Left kidney (tissue), 8 donors: Measurements from ENCODE around the gene ZNF677. TPM values are rescaled to one million over a fixed set of nuclear protein-coding genes. Genes with fewer than 3 reads are reported as not detected.
"Not testable (repeated sequence)": the region's sequence is repeated elsewhere in the genome, so short reads cannot be mapped to it uniquely, and the experiment has no call there.

Source experiments
- DNase-seq: peaks from one replicate; pipeline ENCODE4 v3.0.0-alpha.2; 2013
- long read RNA-seq, 8 donors: transcript quantifications; one replicate each; lab custom pipeline, GENCODE V29; 2026
- polyA plus RNA-seq: library from polyadenylated mRNA; unstranded; fragments of 120-200 nt; gene quantifications from one replicate; pipeline ENCODE4 v1.2.1, GENCODE V29; 2013; ENCODE audit not compliant: insufficient read length

ZNF677 gene
- polyA plus RNA-seq, result 64.3 TPM
- long read RNA-seq, donor 1, transcript ZNF677-202 (1 exons, 1,801 nt), result minor isoform, 8 of 29 reads
- long read RNA-seq, donor 1, transcript ZNF677-209 (1 exons, 3,207 nt), result major isoform, 12 of 29 reads
- long read RNA-seq, donor 1, partial matches to known transcripts, result 0 of 29 reads
- long read RNA-seq, donor 1, other reads (novel, unspliced or antisense), result 0 of 29 reads
- long read RNA-seq, donor 2, transcript ZNF677-209 (1 exons, 3,207 nt), result major isoform, 18 of 28 reads
- long read RNA-seq, donor 2, transcript ZNF677-202 (1 exons, 1,801 nt), result minor isoform, 6 of 28 reads
- long read RNA-seq, donor 2, partial matches to known transcripts, result 0 of 28 reads
- long read RNA-seq, donor 2, other reads (novel, unspliced or antisense), result 0 of 28 reads
- long read RNA-seq, donor 3, transcript ZNF677-209 (1 exons, 3,207 nt), result major isoform, 13 of 21 reads
- long read RNA-seq, donor 3, transcript ZNF677-202 (1 exons, 1,801 nt), result minor isoform, 6 of 21 reads
- long read RNA-seq, donor 3, partial matches to known transcripts, result 0 of 21 reads
- long read RNA-seq, donor 3, other reads (novel, unspliced or antisense), result 0 of 21 reads
- long read RNA-seq, donor 4, partial matches to known transcripts, result 0 of 3 reads
- long read RNA-seq, donor 4, other reads (novel, unspliced or antisense), result 0 of 3 reads
- long read RNA-seq, donor 5, transcript ZNF677-209 (1 exons, 3,207 nt), result major isoform, 10 of 20 reads
- long read RNA-seq, donor 5, partial matches to known transcripts, result 0 of 20 reads
- long read RNA-seq, donor 5, other reads (novel, unspliced or antisense), result 0 of 20 reads
- long read RNA-seq, donor 6, transcript ZNF677-209 (1 exons, 3,207 nt), result major isoform, 12 of 27 reads
- long read RNA-seq, donor 6, transcript ZNF677-202 (1 exons, 1,801 nt), result minor isoform, 7 of 27 reads
- long read RNA-seq, donor 6, partial matches to known transcripts, result 0 of 27 reads
- long read RNA-seq, donor 6, other reads (novel, unspliced or antisense), result 0 of 27 reads
- long read RNA-seq, donor 7, transcript ZNF677-209 (1 exons, 3,207 nt), result major isoform, 20 of 34 reads
- long read RNA-seq, donor 7, transcript ZNF677-202 (1 exons, 1,801 nt), result minor isoform, 7 of 34 reads
- long read RNA-seq, donor 7, partial matches to known transcripts, result 0 of 34 reads
- long read RNA-seq, donor 7, other reads (novel, unspliced or antisense), result 0 of 34 reads
- long read RNA-seq, donor 8, transcript ZNF677-209 (1 exons, 3,207 nt), result major isoform, 11 of 16 reads
- long read RNA-seq, donor 8, partial matches to known transcripts, result 0 of 16 reads
- long read RNA-seq, donor 8, other reads (novel, unspliced or antisense), result 0 of 16 reads

- peak; percentile 69 for DNase-seq
Observed at GRCh38 chr19:53254411-53255341, at the start of gene ZNF677. ZNF677 (minus strand) TSS chr19:53254873; CDS start chr19:53251550, 3,323 bp downstream.

DNA sequence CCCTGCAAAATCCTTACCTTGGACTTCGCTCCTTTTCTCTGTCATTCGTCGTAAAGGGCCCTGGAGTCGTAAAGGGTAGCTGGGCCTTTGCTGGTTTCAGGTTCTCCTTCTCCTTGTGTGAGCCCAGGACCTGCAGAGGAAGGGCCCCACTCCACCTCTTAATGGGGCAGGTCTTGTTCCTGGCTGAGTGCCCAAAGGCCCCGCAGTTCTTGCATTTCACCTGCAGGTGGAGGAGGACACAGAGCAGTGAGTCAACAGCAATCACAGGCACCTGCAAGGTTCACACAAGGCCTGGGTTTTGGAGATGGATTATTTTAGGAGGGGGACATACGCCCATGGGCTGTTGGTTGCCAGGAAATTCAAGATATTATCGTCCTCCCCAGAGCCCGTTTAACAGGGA lies 46.7 kb upstream of the ZNF677 start:
- DNase-seq, result not testable (repeated sequence)

DNA sequence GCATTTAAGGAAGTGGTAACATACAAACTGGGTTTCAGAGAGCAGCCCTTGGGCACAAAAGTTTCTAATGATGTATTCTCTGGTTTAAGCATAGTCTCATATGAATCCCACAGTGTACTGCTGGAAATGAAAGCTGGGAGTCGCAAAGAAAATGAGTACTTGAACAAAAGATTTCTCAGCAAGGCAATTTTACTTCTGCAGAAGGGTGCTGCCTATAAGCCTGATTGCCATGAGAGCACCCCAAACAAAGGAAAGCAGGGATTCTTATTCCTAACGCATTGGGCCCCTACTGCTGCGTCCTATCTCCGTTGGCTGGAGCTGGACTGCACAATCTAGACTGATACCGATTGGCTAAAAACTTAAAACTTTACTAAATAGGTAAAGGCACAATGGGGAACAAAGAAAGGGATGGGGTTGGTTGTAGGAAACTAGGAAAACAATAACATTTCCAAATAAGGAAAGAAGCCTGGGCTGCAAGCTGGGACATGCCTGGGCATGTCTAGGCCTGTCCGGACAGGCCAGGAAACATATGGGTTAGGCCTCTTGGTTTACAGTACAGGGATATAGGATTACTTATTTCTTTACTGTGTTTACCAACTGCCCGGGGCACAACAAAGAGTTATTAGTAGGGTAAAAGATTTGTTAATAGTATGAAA lies 40.2 kb upstream of the ZNF677 start:
- no peak for DNase-seq

- no peak for DNase-seq
Observed at GRCh38 chr19:53290758-53291549, 36.3 kb upstream of the ZNF677 start.

GRCh38 chr19:53285087-53285486 lies 30.4 kb upstream of the ZNF677 start:
- no peak for DNase-seq

GRCh38 chr19:53281947-53282346 lies 27.3 kb upstream of the ZNF677 start:
- DNase-seq, result not testable (repeated sequence)

DNA sequence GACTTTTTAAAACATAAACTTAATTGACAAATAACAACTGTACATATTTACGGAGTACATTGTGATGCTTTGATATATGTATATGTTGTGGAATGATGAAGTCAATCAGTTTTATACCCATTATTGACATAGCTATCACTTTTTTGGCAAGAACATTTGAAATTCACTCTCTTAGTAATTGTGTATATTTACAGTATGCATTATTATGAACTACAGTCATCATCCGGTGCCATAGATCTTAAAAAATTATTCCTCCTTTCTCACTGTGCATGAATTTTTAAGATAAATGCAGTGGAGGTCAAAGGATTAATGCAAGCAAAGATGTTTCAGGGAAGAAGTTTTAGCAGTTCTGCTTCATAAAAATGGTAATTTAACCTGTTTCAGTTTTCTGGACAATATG lies 20.8 kb upstream of the ZNF677 start:
- no peak for DNase-seq

DNA sequence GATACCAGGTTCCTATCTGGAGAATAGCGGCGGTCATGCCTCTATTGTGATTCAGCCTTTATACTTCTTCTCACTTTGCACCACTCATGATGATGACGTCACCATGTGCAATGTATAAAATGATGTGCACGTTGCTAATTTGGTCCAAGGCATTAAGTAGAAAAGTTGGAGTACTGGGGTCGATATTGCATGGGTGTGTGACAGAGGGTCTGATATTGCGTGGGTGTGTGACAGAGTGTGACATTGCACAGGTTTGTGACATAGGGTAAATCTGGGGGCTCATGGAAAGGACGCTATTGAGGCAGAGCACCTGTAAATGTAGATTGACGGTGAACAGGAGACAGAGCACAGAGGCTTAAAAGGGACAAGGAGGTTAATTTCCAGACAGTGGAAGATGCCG lies 17.4 kb upstream of the ZNF677 start:
- no peak for DNase-seq

DNA sequence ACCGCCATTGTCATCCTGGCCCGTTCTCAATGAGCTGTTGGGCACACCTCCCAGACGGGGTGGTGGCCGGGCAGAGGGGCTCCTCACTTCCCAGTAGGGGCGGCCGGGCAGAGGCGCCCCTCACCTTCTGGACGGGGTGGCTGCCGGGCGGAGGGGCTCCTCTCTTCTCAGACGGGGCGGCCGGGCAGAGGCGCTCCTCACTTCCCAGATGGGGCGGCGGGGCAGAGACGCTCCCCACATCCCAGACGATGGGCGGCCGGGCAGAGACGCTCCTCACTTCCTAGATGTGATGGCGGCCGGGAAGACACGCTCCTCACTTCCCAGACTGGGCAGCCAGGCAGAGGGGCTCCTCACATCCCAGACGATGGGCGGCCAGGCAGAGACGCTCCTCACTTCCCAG lies 15.2 kb upstream of the ZNF677 start:
- not testable (repeated sequence) for DNase-seq

DNA sequence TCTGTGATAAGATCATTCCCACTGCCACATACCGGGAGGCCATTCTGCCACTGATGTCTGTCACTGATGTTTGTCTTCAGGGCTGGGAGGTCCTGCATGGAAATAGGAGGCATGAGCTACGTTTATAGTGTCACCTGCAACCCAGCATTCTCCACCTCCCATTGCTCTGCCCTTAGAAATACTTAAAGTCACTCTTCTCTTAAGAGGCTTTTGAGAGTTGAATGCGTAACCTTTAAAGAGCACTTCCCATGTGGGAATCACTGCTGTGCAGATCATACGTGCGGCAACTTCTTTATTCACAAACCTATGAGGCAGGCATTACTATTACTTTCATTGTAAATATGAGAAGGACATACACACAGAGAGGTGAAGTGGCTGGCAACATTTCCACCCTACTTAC lies 12.9 kb upstream of the ZNF677 start, which contains the start of gene VN1R4:
TSS of gene VN1R4 (minus strand) at position 101 of the 400 bp plus-strand sequence. CDS start at position 43, 58 bp downstream.
- DNase-seq, result not testable (repeated sequence)

- DNase-seq, result not testable (repeated sequence)
Observed at GRCh38 chr19:53257715-53258342, 3.2 kb upstream of the ZNF677 start, which contains the start of gene VN1R2. VN1R2 (plus strand) TSS chr19:53258292; CDS start chr19:53258376, 84 bp downstream.

DNA sequence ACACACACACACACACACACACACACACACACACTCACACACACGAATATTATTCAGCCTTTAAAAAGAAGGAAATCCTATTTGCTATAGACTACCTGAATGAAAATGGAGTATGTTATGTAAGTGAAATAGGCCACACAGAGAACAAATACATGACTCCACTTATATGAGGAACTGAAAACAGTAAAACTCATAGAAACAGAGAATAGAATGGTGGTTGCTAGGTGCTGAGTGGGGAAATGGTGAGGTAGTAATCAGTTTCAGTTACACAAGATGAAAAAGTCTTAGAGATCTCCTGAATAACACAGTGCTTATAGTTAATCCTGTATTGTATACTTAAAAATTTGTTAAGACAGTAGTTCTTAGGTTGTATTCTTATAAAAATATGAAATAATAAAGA lies 8.2 kb downstream of the ZNF677 start:
- no peak for DNase-seq

DNA sequence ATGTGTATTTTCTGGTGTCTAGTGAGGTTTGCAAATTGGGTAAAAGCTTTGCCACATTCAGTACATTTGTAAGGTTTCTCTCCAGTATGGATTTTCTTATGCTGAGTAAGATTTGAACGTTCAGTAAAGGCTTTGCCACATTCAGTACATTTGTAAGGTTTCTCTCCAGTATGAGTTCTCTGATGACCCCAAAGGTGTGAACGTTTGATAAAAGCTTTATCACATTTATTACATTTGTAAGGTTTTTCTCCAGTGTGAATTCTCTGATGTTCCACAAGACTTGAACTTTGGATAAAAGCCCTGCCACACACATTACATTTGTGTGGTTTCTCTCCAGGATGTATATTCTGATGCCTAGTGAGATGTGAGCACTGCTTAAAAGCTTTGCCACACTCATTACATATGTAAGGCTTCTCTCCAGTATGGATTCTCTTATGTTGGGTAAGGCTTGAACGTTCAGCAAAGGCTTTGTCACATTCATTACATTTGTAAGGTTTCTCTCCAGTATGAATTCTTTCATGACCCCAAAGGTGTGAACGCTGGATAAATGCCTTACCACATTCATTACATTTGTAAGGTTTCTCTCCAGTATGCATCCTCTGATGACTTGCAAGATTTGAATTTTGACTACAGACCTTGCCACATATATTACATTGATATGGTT lies 17.4 kb downstream of the ZNF677 start:
- no peak for DNase-seq

DNA sequence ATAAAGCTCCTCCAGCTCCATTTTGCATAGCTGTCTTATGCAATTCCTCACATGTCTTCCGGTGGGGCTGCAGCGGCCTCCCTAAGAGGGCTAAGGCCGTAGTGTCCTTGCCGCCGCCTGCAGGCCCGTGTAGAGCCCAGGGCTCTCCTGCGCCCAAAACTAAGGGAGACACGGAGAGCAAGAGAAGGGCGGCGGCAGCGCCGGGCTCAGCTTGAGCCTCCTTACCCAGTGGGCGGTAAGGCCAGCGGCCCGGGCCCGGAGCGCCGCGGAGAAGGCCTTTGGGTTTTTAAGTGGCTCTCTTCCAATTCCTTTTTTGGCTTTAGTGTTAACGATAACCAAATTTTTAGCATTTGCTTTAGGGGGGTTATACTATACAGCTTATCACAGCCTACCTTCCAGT lies 30.1 kb downstream of the ZNF677 start:
- no peak for DNase-seq

DNA sequence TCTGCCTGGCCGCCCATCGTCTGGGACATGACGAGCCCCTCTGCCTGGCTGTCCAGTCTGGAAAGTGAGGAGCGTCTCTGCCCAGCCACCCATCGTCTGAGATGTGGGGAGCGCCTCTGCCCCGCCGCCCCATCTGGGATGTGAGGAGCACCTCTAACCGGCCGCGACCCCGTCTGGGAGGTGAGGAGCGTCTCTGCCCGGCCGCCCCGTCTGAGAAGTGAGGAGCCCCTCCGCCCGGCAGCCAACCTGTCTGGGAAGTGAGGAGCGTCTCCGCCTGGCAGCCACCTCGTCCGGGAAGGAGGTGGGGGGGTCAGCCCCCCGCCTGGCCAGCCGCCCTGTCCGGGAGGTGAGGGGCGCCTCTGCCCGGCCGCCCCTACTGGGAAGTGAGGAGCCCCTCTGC lies 32.0 kb downstream of the ZNF677 start:
- not testable (repeated sequence) for DNase-seq

- no peak for DNase-seq
Observed at GRCh38 chr19:53212703-53213320, 41.9 kb downstream of the ZNF677 start.

- DNase-seq, result not testable (repeated sequence)
Observed at GRCh38 chr19:53211554-53211953, 43.1 kb downstream of the ZNF677 start.
